Coronary artery (tissue), 2 donors: ENCODE measurements around the gene PABPC1L.
A peak's percentile ranks its signal among the peaks of the same experiment; 100 is the strongest.

Experiments
- DNase-seq: peaks from one replicate; pipeline ENCODE4 v3.0.0-alpha.2; 2017; ENCODE audit warnings: low spot score
- H3K27ac ChIP-seq, 2 donors: fragments of 200-600 bp; sonication (generic); one replicate each; pipeline ENCODE4 v1.5.1; 2016 to 2019
- H3K4me3 ChIP-seq: fragments of 200-600 bp; sonication (generic); 2 replicates; pipeline ENCODE4 v1.5.1; 2016; ENCODE audit warnings: mild to moderate bottlenecking, moderate library complexity
- TF ChIP-seq, protein P1 (sequence below): fragments of 200-600 bp; sonication (generic); IDR thresholded peaks from one replicate; pipeline ENCODE4 v1.5.1; 2019; ENCODE audit warnings: antibody characterized with exemption

The PABPC1L gene

GRCh38 chr20:44960103-44960852 is 50.4 kb downstream of the PABPC1L start, which contains the start of gene TOMM34:
Gene TOMM34 (minus strand): TSS chr20:44960397. CDS start chr20:44960333, 64 bp downstream.
- Histone ChIP-seq H3K27ac (peak within 1 kb of the TSS; percentile 58 to 91), H3K4me3 (peak within 1 kb of the TSS; percentile 95)
- peak; percentile 92 for DNase-seq
- TF ChIP-seq, protein P1, sequence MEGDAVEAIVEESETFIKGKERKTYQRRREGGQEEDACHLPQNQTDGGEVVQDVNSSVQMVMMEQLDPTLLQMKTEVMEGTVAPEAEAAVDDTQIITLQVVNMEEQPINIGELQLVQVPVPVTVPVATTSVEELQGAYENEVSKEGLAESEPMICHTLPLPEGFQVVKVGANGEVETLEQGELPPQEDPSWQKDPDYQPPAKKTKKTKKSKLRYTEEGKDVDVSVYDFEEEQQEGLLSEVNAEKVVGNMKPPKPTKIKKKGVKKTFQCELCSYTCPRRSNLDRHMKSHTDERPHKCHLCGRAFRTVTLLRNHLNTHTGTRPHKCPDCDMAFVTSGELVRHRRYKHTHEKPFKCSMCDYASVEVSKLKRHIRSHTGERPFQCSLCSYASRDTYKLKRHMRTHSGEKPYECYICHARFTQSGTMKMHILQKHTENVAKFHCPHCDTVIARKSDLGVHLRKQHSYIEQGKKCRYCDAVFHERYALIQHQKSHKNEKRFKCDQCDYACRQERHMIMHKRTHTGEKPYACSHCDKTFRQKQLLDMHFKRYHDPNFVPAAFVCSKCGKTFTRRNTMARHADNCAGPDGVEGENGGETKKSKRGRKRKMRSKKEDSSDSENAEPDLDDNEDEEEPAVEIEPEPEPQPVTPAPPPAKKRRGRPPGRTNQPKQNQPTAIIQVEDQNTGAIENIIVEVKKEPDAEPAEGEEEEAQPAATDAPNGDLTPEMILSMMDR: no peak

- Histone ChIP-seq H3K4me3 (no peak overlapping the region), H3K27ac (no peak overlapping the region)
These were observed 51.4 kb downstream of the PABPC1L start for GRCh38 chr20:44961011-44961869.

DNA sequence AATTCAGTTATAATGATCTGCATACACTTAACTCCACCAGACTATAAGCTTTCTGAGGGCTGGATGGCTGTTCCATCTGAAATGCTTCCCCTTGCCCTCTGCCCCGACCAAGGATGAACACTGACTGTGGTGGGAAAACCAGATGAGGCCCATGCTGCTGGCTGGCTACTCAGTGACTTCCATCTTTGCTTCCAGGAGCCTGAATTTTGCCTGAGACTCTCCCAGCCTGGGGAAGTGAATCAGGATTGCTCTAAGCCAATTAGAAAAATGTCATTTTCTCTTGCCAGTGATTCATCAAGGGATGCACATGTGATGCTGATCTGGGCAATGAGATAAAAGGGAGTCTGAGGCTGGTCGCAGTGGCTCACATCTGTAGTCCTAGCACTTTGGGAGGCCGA is 52.0 kb downstream of the PABPC1L start:
- TF ChIP-seq, protein P1: no peak
- Histone ChIP-seq H3K27ac (no peak overlapping the region), H3K4me3 (no peak overlapping the region)
- no peak for DNase-seq

More at GRCh38 chr20:44961011-44961869, 51.4 kb downstream of the PABPC1L start:
- DNase-seq: no peak
- TF ChIP-seq, protein P1: no peak

- Histone ChIP-seq H3K27ac (no peak overlapping the region), H3K4me3 (no peak overlapping the region)
- DNase-seq: no peak
- TF ChIP-seq, protein P1: no peak
These were observed 52.6 kb downstream of the PABPC1L start for GRCh38 chr20:44962483-44962882.

DNA sequence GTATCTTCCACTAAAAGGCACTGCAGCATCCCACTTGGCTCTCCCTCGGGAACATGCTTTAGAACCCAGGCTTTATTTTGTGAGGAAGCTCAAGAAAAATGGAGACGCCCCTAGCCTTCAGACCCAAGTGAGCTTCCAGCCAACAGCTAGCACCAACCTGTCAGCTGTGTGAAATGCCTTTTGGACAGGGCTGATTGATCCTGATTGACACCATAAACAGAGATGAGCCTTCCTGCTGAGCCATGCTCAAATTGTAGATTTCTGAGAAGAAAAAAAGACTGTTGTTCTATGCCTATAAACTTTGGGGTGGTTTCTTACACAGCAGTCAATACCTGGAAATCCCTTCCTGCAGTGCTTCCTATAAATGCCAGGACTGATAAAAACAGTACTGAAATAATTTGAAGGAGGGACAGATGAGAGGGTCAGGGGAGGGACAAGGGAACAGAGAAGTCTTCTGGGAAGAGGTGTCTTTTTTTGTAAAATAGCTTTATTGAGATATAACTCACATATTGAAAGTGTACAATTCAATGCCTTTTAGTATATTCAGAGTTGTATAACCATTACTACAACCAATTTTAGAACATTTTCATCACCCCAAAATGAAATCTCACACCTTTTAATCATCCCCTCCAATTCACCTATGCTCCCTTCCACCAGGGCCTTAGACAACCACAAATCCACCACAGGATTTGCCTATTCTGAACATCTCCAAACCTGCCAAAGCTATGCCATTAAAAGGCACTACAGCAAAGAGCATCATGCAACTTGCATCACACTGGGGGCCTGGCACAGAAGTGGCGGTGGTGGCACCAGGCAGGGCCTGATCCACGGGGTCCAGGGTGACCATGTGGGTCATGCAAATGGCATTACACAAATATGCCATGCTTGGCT is 53.7 kb downstream of the PABPC1L start:
- Histone ChIP-seq H3K4me3 (no peak overlapping the region), H3K27ac (no peak overlapping the region)
- TF ChIP-seq, protein P1: no peak
- no peak for DNase-seq

DNA sequence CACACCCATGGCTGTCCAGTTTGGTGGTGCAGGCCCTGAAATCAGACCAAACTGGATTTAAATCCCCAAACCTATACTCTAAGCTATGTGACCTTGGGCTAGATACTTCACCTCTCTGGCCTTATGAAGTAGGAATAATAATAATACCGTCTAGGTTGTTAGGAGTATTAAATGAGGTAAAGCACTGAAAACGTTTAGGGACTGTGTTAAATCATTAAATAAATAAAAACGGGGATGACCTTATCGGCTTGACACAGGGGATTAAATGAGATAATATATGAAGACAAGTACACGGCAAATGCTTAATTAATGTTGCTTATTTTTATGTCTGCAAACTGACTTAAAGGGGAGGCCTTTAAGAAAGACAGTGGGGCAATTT is 55.8 kb downstream of the PABPC1L start:
- no peak for DNase-seq
- Histone ChIP-seq H3K27ac (peak overlapping the region; percentile 88 to 93), H3K4me3 (peak overlapping the region; percentile 97)
- TF ChIP-seq, protein P1: no peak
